A172 (cell line): ENCODE results near the gene CDC7. TPM values are rescaled to one million over a fixed set of nuclear protein-coding genes. Genes with fewer than 3 reads are reported as not detected.
A peak's percentile ranks its signal among the peaks of the same experiment; 100 is the strongest.

Experiments used
- DNase-seq: peaks from one replicate; pipeline ENCODE4 v3.0.0-alpha.2; 2015; ENCODE audit warnings: low spot score
- total RNA-seq: library from RNA; depleted of rRNA; stranded (reverse); fragments of >200 nt; shearing (Covaris generic); gene quantifications from 2 replicates; pipeline ENCODE4 v1.2.3, GENCODE V29; 2014

Gene CDC7
- total RNA-seq, 1 experiment from 2014 or later, result 9.2 TPM

- DNase-seq, result no peak
Observed at GRCh38 chr1:91548376-91549040, 47.9 kb downstream of the CDC7 start.

GRCh38 chr1:91549041-91549735 lies 48.5 kb downstream of the CDC7 start:
- no peak for DNase-seq

- DNase-seq, result no peak
Observed at GRCh38 chr1:91550961-91551360, 50.3 kb downstream of the CDC7 start.

GRCh38 chr1:91552091-91552490 lies 51.4 kb downstream of the CDC7 start:
- no peak for DNase-seq

- no peak for DNase-seq
Observed at GRCh38 chr1:91552596-91552995, 51.9 kb downstream of the CDC7 start.

DNA sequence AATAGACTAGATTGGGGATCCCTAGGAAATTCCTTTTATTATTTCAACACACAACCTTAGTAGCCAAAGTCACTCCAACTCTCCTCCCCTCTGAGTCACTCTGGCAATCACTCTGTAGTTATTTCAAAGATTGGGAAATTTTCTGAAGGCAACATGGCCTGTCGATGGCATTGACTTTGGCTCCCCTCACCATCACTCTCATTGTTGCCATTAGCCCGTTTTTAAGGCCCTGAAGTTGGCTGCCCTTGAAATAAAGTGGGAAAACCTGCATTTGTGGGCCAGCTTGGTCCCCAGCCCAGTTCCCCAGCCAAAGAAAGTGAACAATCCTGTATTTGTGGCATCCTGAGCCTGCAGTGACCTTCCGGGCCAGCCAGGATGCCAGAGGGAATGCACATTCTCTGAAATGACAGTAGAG lies 52.5 kb downstream of the CDC7 start:
- DNase-seq, result no peak

DNA sequence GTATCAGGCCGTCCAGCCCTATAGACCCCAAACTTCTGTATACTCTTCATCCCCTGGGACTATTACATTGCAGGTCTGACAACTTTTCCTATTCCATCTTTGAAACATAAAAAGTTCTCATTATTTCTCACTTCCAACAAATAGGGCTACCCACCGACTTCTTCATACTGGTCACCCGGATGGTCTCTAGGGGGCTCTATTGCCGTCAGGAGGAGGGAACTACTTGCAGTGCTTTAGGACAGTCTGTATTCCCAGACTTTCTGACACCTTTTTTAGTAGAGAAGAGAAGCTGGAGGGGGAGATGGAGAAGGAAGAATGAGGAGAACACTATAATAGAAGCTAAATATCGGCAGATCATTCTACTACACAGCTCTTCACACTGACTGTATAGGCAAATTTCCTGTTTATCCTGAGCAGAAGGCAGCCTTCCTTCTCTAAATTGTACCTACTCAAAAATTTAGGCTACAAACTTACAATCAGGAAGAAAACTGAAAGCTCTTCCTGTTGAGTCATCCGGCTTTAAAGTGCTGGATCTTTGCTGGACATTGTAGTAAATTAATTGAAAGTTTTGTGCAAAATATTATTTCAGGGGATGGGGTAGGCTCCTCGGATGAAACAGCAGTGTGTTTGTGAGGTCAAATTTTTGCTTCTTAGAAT lies 54.6 kb downstream of the CDC7 start:
- peak; percentile 29 for DNase-seq

GRCh38 chr1:91555821-91556531 lies 55.3 kb downstream of the CDC7 start:
- DNase-seq, result peak; percentile 51

DNA sequence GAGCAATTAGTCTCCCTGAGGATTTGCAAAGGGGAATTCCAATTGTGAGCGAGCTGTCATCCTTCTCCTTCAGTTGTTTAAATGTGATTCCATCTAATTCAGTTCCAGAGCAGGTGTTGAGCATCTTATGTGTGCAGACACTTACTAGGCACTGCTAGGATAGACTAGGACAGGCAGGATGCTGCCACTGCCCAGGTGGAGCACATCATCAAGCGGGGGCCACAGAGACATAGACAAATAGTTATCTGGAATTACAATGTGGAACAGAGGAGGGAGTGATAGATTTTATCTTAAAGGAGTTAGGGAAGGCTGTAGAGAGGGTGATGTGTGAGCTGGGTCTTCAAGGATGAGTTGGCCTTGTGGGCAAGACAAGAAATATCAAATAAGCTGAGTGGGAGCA lies 55.9 kb downstream of the CDC7 start:
- DNase-seq, result no peak

DNA sequence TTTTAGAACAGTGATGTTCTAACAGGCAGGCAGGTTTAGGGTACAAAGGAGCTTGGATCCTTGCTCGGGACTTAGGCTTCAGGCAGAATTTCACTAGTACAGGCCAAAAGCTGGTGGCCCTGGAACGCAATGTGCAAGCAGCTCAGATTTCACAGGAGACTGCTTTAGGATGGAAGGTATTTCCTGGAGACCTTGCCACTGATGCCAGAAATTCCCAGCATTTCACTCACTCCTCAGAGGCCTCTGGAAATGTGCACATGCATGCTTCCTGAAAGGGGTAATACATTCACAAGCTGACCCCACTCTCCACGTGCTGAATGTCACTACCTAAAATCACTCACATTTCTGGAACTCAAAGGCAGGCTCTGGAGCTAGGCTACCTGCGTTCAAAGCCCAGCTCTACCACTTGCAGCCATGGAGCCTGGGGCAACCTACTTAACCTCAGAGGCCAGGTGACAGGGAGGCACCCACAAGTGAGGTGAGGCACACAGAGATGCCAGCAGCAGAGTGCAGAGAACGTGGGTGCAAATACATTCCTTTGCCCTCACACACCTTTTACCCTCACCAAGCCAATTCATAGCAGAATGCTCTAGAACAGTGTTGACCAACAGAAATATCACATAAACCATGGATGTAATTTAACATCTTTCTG lies 56.5 kb downstream of the CDC7 start:
- DNase-seq, result no peak

DNA sequence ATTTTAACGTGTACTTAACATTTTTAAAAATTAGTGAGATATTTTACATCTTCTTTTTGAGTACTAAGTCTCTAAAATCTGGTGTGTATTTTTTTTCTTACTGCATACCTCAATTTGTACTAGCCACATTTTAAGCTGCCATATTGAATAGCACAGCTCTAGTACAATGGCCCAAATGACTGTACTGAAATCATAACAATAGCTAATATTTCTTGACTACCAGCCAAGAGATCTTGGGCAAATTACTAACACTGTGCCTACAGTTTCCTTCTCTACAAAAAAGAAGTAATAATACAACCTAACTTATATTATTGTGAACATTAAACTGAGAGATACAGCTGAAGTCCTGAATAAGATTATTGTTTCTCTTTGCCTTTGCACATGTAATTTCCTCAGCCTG lies 57.2 kb downstream of the CDC7 start:
- DNase-seq, result no peak

DNA sequence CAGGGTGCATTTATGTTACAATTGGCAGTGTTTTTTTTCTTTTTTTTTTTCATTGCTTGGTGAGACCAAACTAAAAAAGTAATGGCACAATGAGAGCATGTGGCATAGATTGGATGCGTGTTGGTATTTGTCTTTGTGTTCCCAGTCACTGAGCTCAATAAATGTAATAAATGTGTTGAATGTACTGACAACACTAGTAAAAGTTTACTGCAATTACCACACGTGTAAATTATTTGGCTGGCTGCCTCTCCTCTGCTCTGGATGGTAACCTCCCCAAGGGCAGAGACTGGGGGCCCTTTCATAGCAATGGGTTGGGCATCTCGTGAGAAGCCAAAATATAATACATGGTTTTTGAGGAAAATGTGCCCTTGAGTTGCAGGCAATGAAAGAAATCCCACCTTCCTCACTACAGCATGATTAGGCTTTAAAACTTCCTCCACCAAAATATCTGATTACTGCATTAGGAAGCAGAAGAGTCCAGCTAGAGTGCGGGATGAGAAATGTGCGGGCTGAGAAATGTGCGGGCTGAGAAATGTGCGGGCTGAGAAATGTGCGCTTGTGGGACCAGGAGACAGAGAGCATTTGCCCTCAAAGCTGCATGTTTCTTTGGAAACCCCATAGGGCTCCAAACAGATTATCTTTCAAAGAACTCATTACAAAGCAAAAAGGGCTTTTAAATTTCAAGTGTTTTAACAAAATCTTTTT lies 58.5 kb downstream of the CDC7 start:
- DNase-seq, result no peak

GRCh38 chr1:91559838-91560565 lies 59.4 kb downstream of the CDC7 start:
- DNase-seq, result no peak

DNA sequence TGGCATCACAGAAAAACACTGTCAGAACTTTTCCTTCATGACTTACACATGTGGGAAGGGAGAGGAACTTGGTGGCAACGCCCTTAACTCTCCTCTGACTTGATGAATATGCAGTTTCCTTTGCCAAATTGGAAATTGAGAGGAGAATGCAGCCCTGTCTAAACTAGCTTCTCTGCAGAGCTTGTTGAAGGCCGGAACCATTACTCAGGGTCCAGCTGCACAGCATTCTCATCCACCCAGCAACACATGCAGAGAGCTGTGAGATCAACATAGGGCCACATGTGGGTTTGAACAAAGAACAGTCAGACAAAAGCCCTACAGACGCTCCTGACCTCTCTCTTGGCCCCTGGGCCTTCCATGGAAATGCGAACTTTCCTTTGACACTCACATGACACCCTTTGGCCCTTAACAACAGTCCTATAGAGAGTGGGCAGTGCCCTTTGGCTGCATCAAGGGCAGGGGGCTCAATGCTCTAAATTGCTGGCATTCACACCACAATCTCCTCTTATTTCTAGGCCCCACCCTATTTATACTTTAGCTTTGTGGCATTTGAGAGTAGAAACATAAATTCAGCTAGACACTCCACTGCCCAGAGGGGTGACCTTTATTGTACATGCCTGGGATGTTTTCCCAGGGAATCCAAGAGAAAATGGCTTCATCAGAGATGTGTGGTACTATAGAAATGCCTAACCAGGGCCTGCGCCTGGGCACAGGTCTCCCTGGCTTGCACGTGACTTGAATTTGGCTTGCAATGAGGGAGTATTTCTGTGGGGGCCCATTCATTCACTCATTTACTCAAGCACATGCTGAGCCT lies 64.4 kb downstream of the CDC7 start:
- DNase-seq, result no peak

- DNase-seq, result no peak
Observed at GRCh38 chr1:91567583-91567982, 66.9 kb downstream of the CDC7 start.

DNA sequence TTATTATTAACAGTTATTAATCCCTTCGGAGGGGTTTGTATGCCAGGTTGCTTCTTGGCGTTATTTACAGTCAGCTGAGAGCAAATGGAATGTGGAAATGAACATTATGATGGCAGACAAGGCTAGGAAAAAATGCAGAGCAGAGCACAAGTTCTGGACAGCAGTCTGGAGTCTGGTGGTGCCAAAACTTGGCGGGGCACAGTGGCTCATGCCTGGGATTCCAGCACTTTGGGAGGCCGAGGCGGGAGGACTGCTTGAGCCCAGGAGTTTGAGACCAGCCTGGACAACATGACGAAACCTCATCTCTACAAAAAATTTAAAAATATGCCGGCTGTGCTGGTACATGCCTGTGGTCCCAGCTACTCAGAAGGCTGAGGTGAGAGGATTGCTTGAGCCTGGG lies 67.6 kb downstream of the CDC7 start:
- DNase-seq, result no peak

DNA sequence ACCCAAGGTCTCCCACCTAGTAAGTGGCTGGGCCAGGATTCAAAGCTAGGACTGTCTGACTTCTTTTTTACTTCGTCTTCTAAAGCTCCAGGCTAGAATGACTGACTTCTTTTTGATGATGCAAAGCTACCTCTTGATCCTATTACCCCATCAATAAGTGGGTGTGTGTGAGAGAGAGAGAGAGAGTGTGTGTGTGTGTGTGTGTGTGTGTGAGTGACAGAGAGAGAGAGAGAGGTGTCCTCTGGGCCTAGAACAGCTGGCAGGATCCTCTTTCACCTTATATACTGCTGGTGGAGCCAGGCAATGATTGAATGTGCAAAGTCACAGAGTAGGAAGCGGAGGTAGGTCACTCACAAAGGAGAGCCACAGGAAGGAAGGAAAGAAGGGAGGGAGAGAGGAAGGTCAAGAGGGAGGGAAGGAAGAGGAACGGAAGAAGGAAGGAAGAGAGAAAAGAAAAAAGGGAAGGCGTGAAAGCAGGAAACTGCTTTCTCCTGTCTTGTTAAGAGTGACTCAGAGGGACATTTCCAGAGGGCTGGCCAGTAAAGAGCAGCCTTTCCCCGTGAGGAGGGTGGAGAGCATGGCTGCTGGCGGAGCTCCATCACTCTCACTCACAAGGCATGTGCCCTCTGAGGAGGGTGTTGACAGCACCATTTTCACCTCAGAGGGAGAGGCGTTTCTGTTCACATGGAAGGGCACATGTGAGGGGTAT lies 68.9 kb downstream of the CDC7 start:
- peak; percentile 82 for DNase-seq

DNA sequence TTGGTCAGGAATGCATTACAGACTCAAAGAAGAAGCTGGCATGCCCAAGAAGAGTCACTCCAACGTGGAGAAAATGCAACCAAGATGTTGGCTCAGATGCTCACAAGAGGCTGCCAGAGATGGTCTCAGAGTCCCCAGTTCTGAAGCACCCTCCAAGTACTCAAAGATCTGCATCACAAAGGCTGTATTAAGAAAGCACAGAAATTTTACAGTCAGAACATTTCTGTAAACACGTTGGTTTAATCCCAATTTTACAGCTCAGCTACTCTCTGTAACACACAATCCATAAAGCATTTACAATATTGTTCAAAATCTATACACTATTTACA lies 69.4 kb downstream of the CDC7 start:
- DNase-seq, result no peak

DNA sequence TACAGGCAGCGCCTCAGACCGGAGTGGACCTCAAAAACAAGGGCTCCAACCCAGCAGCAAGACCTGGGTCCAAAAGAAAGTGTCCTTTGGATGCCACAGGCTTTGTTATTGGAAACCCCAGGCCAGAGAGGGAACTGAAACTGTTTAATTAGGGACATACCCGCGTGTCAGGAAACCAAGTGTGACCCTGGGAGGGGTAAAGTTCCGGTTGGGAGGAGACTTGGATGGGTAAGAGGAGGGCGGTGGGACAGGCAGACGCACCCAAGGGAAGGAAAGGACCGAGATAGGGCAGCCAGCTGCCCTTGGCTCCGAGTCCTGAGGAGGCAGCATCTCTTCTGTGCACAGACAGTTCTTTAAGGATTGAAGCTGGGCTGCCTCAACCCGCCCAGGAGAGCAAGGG lies 71.4 kb downstream of the CDC7 start:
- DNase-seq, result no peak
